ENCODE results near the gene SEMA6B. TPM values are rescaled to one million over a fixed set of nuclear protein-coding genes. Genes with fewer than 3 reads are reported as not detected.

The SEMA6B gene
- total RNA-seq, 1 donor: under 0.01 TPM

GRCh38 chr19:4512070-4512469 is 47.4 kb downstream of the SEMA6B start:
- no peak for DNase-seq (ENCODE audit: low read depth)
- no peak overlapping the region for H3K4me3 ChIP-seq (ENCODE audit: low read depth, low read length)
- no peak for TF ChIP-seq CTCF (IDR thresholded peaks at IDR 0.05; ENCODE audit: insufficient read depth, low read depth, low read length)

- no peak for DNase-seq (ENCODE audit: low read depth)
- TF ChIP-seq CTCF (IDR thresholded peaks at IDR 0.05; ENCODE audit: insufficient read depth, low read depth, low read length): no peak
- no peak overlapping the region for H3K4me3 ChIP-seq (ENCODE audit: low read depth, low read length)
Measured at GRCh38 chr19:4511300-4512054, 48.0 kb downstream of the SEMA6B start.

GRCh38 chr19:4510435-4511255 is 48.8 kb downstream of the SEMA6B start:
- no peak overlapping the region for H3K4me3 ChIP-seq (ENCODE audit: low read depth, low read length)
- DNase-seq (ENCODE audit: low read depth): no peak
- TF ChIP-seq CTCF (IDR thresholded peaks at IDR 0.05; ENCODE audit: insufficient read depth, low read depth, low read length): no peak

- no peak for TF ChIP-seq CTCF (IDR thresholded peaks at IDR 0.05; ENCODE audit: insufficient read depth, low read depth, low read length)
- DNase-seq (ENCODE audit: low read depth): no peak
Measured at GRCh38 chr19:4508698-4509097, 50.8 kb downstream of the SEMA6B start.

GRCh38 chr19:4507804-4508203 is 51.7 kb downstream of the SEMA6B start:
- H3K4me3 ChIP-seq (ENCODE audit: low read depth, low read length): no peak overlapping the region
- TF ChIP-seq CTCF (IDR thresholded peaks at IDR 0.05; ENCODE audit: insufficient read depth, low read depth, low read length): no peak
- no peak for DNase-seq (ENCODE audit: low read depth)

More at GRCh38 chr19:4508698-4509097, 50.8 kb downstream of the SEMA6B start:
- no peak overlapping the region for H3K4me3 ChIP-seq (ENCODE audit: low read depth, low read length)

- DNase-seq (ENCODE audit: low read depth): no peak
- H3K4me3 ChIP-seq (ENCODE audit: low read depth, low read length): no peak overlapping the region
- TF ChIP-seq CTCF (IDR thresholded peaks at IDR 0.05; ENCODE audit: insufficient read depth, low read depth, low read length): no peak
Measured at GRCh38 chr19:4507150-4507452, 52.4 kb downstream of the SEMA6B start.

Measured in fibroblast of villous mesenchyme (primary cell).